ENCODE measurements around the gene OR52E8. TPM values are rescaled to one million over a fixed set of nuclear protein-coding genes. Genes with fewer than 3 reads are reported as not detected.

Gene OR52E8
- total and polyA plus RNA-seq, 8 donors: not detected

- peak; percentile 71 for ATAC-seq
- H3K27ac ChIP-seq: no peak overlapping the region
- no peaks in the 10 kb centered on the region for H3K27me3 ChIP-seq
- H3K36me3 ChIP-seq: no peaks in the 10 kb centered on the region
- intact Hi-C loops (cut with DNase I): loop anchor here in 1 of 2 donors (5.0 kb wide), 1 partner anchor 332 kb away; no protein-coding TSS in a partner anchor
- H3K9me3 ChIP-seq: peaks cover 0 to under 1% of the 10 kb centered on the region in 2 donors
- H3K4me3 ChIP-seq: peak overlapping the region; percentile 35 to 51
- TF ChIP-seq CTCF (IDR thresholded peaks at IDR 0.05): no peak
- peak in 1 of 4 donors; percentile 26 for DNase-seq
- H3K4me1 ChIP-seq: peaks cover 0 to 13% of the 10 kb centered on the region in 2 donors
Observed at GRCh38 chr11:5809122-5809519, 48.4 kb downstream of the OR52E8 start.

GRCh38 chr11:5808500-5809121 lies 48.9 kb downstream of the OR52E8 start, which contains the start of gene OR52N2:
TSS of gene OR52N2 (plus strand) at chr11:5808924. CDS start at chr11:5820336, 11,412 bp downstream.
- DNase-seq (peak; percentile 53 to 80 (median 73)), ATAC-seq (peak; percentile 100)
- Histone ChIP-seq H3K9me3 (peaks cover 0 to 5% of the 10 kb centered on the region in 2 donors), H3K36me3 (no peaks in the 10 kb centered on the region), H3K4me3 (peak within 1 kb of the TSS; percentile 35 to 51), H3K27ac (no peak within 1 kb of the TSS), H3K4me1 (peaks cover 0 to 13% of the 10 kb centered on the region in 2 donors), H3K27me3 (no peaks in the 10 kb centered on the region)
- TF ChIP-seq CTCF (IDR thresholded peaks at IDR 0.05): peak; percentile 85 to 91
- intact Hi-C loops (cut with DNase I): loop anchor here in 1 of 2 donors (5.0 kb wide), 1 partner anchor 331 kb away; no protein-coding TSS in a partner anchor

- no peak for DNase-seq
- H3K4me1 ChIP-seq: peaks cover 0 to 13% of the 10 kb centered on the region in 2 donors
Observed at GRCh38 chr11:5807580-5807979, 49.9 kb downstream of the OR52E8 start.

More at GRCh38 chr11:5807580-5807979, 49.9 kb downstream of the OR52E8 start:
- no peak overlapping the region for H3K27ac ChIP-seq
- TF ChIP-seq CTCF (IDR thresholded peaks at IDR 0.05): no peak
- peaks cover 0 to 8% of the 10 kb centered on the region in 2 donors for H3K9me3 ChIP-seq
- ATAC-seq: no peak
- H3K36me3 ChIP-seq: no peaks in the 10 kb centered on the region
- intact Hi-C loops (cut with DNase I): loop anchor here in 1 of 2 donors (5.0 kb wide), 1 partner anchor 330 kb away; no protein-coding TSS in a partner anchor
- no peaks in the 10 kb centered on the region for H3K27me3 ChIP-seq
- no peak overlapping the region for H3K4me3 ChIP-seq

Other genes with a start within 250 kb of the OR52E8 start
- gene TRIM34, start 232.7 kb downstream of the OR52E8 start, total RNA-seq: 10 to 100 TPM in 1 of 2 donors, 1 to 10 TPM in 1; 9.1 to 10.2 TPM
- 10 to 100 TPM; 20.9 to 31.7 (median 22.9) TPM for gene TRIM34, start 232.7 kb downstream of the OR52E8 start, polyA plus RNA-seq (ENCODE audit: insufficient read length in 6 of 6)
- 10 to 100 TPM; 42.6 to 50.6 TPM for gene TRIM5, start 172.6 kb downstream of the OR52E8 start, total RNA-seq
- 10 to 100 TPM; 54.5 to 65.4 (median 59.8) TPM for gene TRIM5, start 172.6 kb downstream of the OR52E8 start, polyA plus RNA-seq (ENCODE audit: insufficient read length in 6 of 6)
- 100 to 1,000 TPM; 122 to 137 TPM for gene TRIM22, start 167.9 kb downstream of the OR52E8 start, total RNA-seq
- 10 to 100 TPM; 23.1 to 28.3 (median 26.9) TPM for gene TRIM22, start 167.9 kb downstream of the OR52E8 start, polyA plus RNA-seq (ENCODE audit: insufficient read length in 6 of 6)
- gene OR56B1, start 121.2 kb downstream of the OR52E8 start, total RNA-seq: not detected
- not detected for gene OR56B1, start 121.2 kb downstream of the OR52E8 start, polyA plus RNA-seq (ENCODE audit: insufficient read length in 6 of 6)
- under 1 TPM in 1 of 2 donors, not detected in 1; 0.37 TPM for gene OR52N4, start 103.4 kb downstream of the OR52E8 start, total RNA-seq
- gene OR52N4, start 103.4 kb downstream of the OR52E8 start, polyA plus RNA-seq (ENCODE audit: insufficient read length in 6 of 6): under 1 TPM in 1 of 6 donors, not detected in 5; 0.18 TPM
- gene OR52N5, start 74.3 kb downstream of the OR52E8 start, total RNA-seq: not detected
- not detected for gene OR52N5, start 74.3 kb downstream of the OR52E8 start, polyA plus RNA-seq (ENCODE audit: insufficient read length in 6 of 6)
- not detected for gene OR52N1, start 66.4 kb downstream of the OR52E8 start, total RNA-seq
- gene OR52N1, start 66.4 kb downstream of the OR52E8 start, polyA plus RNA-seq (ENCODE audit: insufficient read length in 6 of 6): not detected
- not detected for gene OR52N2, start 48.8 kb downstream of the OR52E8 start, total RNA-seq
- under 1 TPM in 2 of 6 donors, not detected in 4; 0.16 to 0.18 TPM for gene OR52N2, start 48.8 kb downstream of the OR52E8 start, polyA plus RNA-seq (ENCODE audit: insufficient read length in 6 of 6)
- not detected for gene OR52E6, start 15.8 kb downstream of the OR52E8 start, total RNA-seq
- not detected for gene OR52E6, start 15.8 kb downstream of the OR52E8 start, polyA plus RNA-seq (ENCODE audit: insufficient read length in 6 of 6)
- not detected for gene OR52E4, start 22.9 kb upstream of the OR52E8 start, total RNA-seq
- not detected for gene OR52E4, start 22.9 kb upstream of the OR52E8 start, polyA plus RNA-seq (ENCODE audit: insufficient read length in 6 of 6)
- gene OR52E5, start 35.5 kb upstream of the OR52E8 start, total RNA-seq: not detected
- gene OR52E5, start 35.5 kb upstream of the OR52E8 start, polyA plus RNA-seq (ENCODE audit: insufficient read length in 6 of 6): not detected
- gene OR56A3, start 84.6 kb upstream of the OR52E8 start, total RNA-seq: not detected
- gene OR56A3, start 84.6 kb upstream of the OR52E8 start, polyA plus RNA-seq (ENCODE audit: insufficient read length in 6 of 6): not detected
- gene OR56A5, start 110.8 kb upstream of the OR52E8 start, total RNA-seq: not detected
- not detected for gene OR56A5, start 110.8 kb upstream of the OR52E8 start, polyA plus RNA-seq (ENCODE audit: insufficient read length in 6 of 6)
- not detected for gene OR52L1, start 129.3 kb upstream of the OR52E8 start, total RNA-seq
- not detected for gene OR52L1, start 129.3 kb upstream of the OR52E8 start, polyA plus RNA-seq (ENCODE audit: insufficient read length in 6 of 6)
- not detected for gene OR56A4, start 149.3 kb upstream of the OR52E8 start, total RNA-seq
- gene OR56A4, start 149.3 kb upstream of the OR52E8 start, polyA plus RNA-seq (ENCODE audit: insufficient read length in 6 of 6): under 1 TPM in 5 of 6 donors, not detected in 1; 0.04 to 0.09 (median 0.06) TPM
- under 1 TPM in 1 of 2 donors, not detected in 1; 0.03 TPM for gene OR56A1, start 173.1 kb upstream of the OR52E8 start, total RNA-seq
- gene OR56A1, start 173.1 kb upstream of the OR52E8 start, polyA plus RNA-seq (ENCODE audit: insufficient read length in 6 of 6): not detected
- gene OR56B4, start 250.0 kb upstream of the OR52E8 start, total RNA-seq: not detected
- under 1 TPM in 4 of 6 donors, not detected in 2; 0.13 to 0.20 (median 0.18) TPM for gene OR56B4, start 250.0 kb upstream of the OR52E8 start, polyA plus RNA-seq (ENCODE audit: insufficient read length in 6 of 6)

Measured in left lung (tissue), 10 donors.